ENCODE measurements around the gene ASIC1. TPM values are rescaled to one million over a fixed set of nuclear protein-coding genes. Genes with fewer than 3 reads are reported as not detected.
A peak's percentile ranks its signal among the peaks of the same experiment; 100 is the strongest.

The ASIC1 gene
- total RNA-seq, 1 donor from 2014 or later = under 0.01 TPM

- DNase-seq = no peak
These were observed 16.1 kb upstream of the ASIC1 start for GRCh38 chr12:50041062-50041860.

- no peak for DNase-seq
These were observed 15.4 kb upstream of the ASIC1 start for GRCh38 chr12:50041962-50042361.

GRCh38 chr12:50042693-50043092, 14.7 kb upstream of the ASIC1 start:
- no peak for DNase-seq

- no peak for DNase-seq
These were observed 14.1 kb upstream of the ASIC1 start for GRCh38 chr12:50043308-50043707.

- no peak for DNase-seq
These were observed 13.5 kb upstream of the ASIC1 start for GRCh38 chr12:50043854-50044253.

GRCh38 chr12:50047693-50048250, 9.6 kb upstream of the ASIC1 start:
- no peak for DNase-seq

- no peak for DNase-seq
These were observed 7.9 kb upstream of the ASIC1 start for GRCh38 chr12:50049254-50050118.

GRCh38 chr12:50050119-50050385, 7.3 kb upstream of the ASIC1 start:
- no peak for DNase-seq

GRCh38 chr12:50050410-50051098, 6.8 kb upstream of the ASIC1 start:
- peak; percentile 17 for DNase-seq

- DNase-seq = no peak
These were observed 6.1 kb upstream of the ASIC1 start for GRCh38 chr12:50051101-50051806.

GRCh38 chr12:50052544-50052943, 4.9 kb upstream of the ASIC1 start:
- DNase-seq = no peak

- DNase-seq = no peak
These were observed 4.4 kb upstream of the ASIC1 start for GRCh38 chr12:50052964-50053363.

GRCh38 chr12:50053583-50053982, 3.8 kb upstream of the ASIC1 start:
- no peak for DNase-seq

GRCh38 chr12:50055831-50056638, 1.4 kb upstream of the ASIC1 start:
- peak; percentile 68 for DNase-seq

GRCh38 chr12:50056639-50056976, 788 bp upstream of the ASIC1 start:
- DNase-seq = no peak

- DNase-seq = no peak
These were observed 687 bp downstream of the ASIC1 start for GRCh38 chr12:50057896-50058670.

- DNase-seq = no peak
These were observed 1.4 kb downstream of the ASIC1 start for GRCh38 chr12:50058743-50059312.

- DNase-seq = no peak
These were observed 2.2 kb downstream of the ASIC1 start for GRCh38 chr12:50059440-50060119.

- DNase-seq = no peak
These were observed 2.7 kb downstream of the ASIC1 start for GRCh38 chr12:50060120-50060468.

- peak; percentile 14 for DNase-seq
These were observed 3.8 kb downstream of the ASIC1 start for GRCh38 chr12:50061171-50061570.

All from dermis blood vessel endothelial cell (primary cell).